ENCODE data around the gene RYR2. TPM values are rescaled to one million over a fixed set of nuclear protein-coding genes. Genes with fewer than 3 reads are reported as not detected.

Gene RYR2
- polyA plus RNA-seq, 1 of the 3 experiments (the other 2 are of a cell fraction), result under 0.01 TPM

- CTCF ChIA-PET, result interaction anchor here (0.7 to 1.6 kb wide), 2 partner anchors 22 to 239 kb away, joined by 3 to 5 read pairs; partner anchors contain the start of gene RYR2
- H3K9me3 ChIP-seq, result 0 out of 2 replicates have a peak, but pooled peaks cover 9% of the 10 kb centered on the region
- 46% methylated on average over 2 of the region's 2 CpGs for WGBS (ENCODE audit: low lambda C conversion rate)
Measured at GRCh38 chr1:237281481-237281880, 239.5 kb downstream of the RYR2 start.

More at GRCh38 chr1:237281481-237281880, 239.5 kb downstream of the RYR2 start:
- no peaks in the 10 kb centered on the region for H3F3A ChIP-seq (replicated peaks; ENCODE audit: insufficient read depth)
- no peak for TF ChIP-seq EZH2phosphoT487 (IDR thresholded peaks at IDR 0.05; ENCODE audit: borderline replicate concordance, low read depth)
- no peak for TF ChIP-seq FOXM1 (IDR thresholded peaks at IDR 0.05; ENCODE audit: low read depth)
- no peak for TF ChIP-seq FOSL2 (IDR thresholded peaks at IDR 0.05; ENCODE audit: borderline replicate concordance, low read depth)
- no peak for TF ChIP-seq SIN3A (IDR thresholded peaks at IDR 0.05; ENCODE audit: borderline replicate concordance, low read depth, low read length)
- no peak for TF ChIP-seq FOXJ3 (CRISPR knock-in tag; IDR thresholded peaks at IDR 0.05)
- no peak for TF ChIP-seq PBX3 (IDR thresholded peaks at IDR 0.05)
- TF ChIP-seq JUND (IDR thresholded peaks at IDR 0.05), result no peak
- no peak for TF ChIP-seq GATA2 (CRISPR knock-in tag; IDR thresholded peaks at IDR 0.05)
- no peak for TF ChIP-seq RXRA (IDR thresholded peaks at IDR 0.05; ENCODE audit: borderline replicate concordance, low read depth)
- no peak for TF ChIP-seq MEF2A (IDR thresholded peaks at IDR 0.05; ENCODE audit: borderline replicate concordance, low read depth)
- no peak for TF ChIP-seq ZBTB33 (IDR thresholded peaks at IDR 0.05; ENCODE audit: borderline replicate concordance, low read depth)
- no peak for TF ChIP-seq RCOR1 (IDR thresholded peaks at IDR 0.05; ENCODE audit: low read length)
- no peak for TF ChIP-seq USF2 (IDR thresholded peaks at IDR 0.05; ENCODE audit: borderline replicate concordance, low read depth, low read length)
- no peak for TF ChIP-seq RFX5 (IDR thresholded peaks at IDR 0.05; ENCODE audit: low read length)
- no peak for TF ChIP-seq MAX (IDR thresholded peaks at IDR 0.05; ENCODE audit: low read depth)
- no peak for TF ChIP-seq USF1 (IDR thresholded peaks at IDR 0.05; ENCODE audit: borderline replicate concordance, low read depth)
- no peaks in the 10 kb centered on the region for H3K36me3 ChIP-seq (replicated peaks in 1 of 2; ENCODE audit: control insufficient read depth in 1 of 2, insufficient read depth in 2 of 2, low read length in 1 of 2)
- no peak overlapping the region for H3K4me2 ChIP-seq
- H4K20me1 ChIP-seq (ENCODE audit: insufficient read depth), result no peaks in the 10 kb centered on the region
- H3K4me3 ChIP-seq (ENCODE audit: low read depth in 2 of 2, low read length in 1 of 2), result no peak overlapping the region
- H3K4me1 ChIP-seq (ENCODE audit: control insufficient read depth in 1 of 2, insufficient read depth in 2 of 2, low read depth in 1 of 2, low read length in 1 of 2), result peaks cover 0 to 11% of the 10 kb centered on the region in 2 experiments; a peak in 2 of 4 replicates
- POLR2A ChIA-PET, result interaction anchor here (0.9 kb wide), 1 partner anchor 385 kb away, joined by 4 read pairs; no protein-coding TSS in a partner anchor
- no peaks in the 10 kb centered on the region for H3K9me2 ChIP-seq
- H2AFZ ChIP-seq (ENCODE audit: low read depth), result no peak overlapping the region
- no peak for DNase-seq
- no peak overlapping the region for H3K9ac ChIP-seq
- peak overlapping the region in 1 of 2 experiments; percentile 69; a peak in 2 of 4 replicates for H3K27ac ChIP-seq (ENCODE audit: low read depth in 2 of 2, low read length in 1 of 2)
- no peaks in the 10 kb centered on the region for H3K79me2 ChIP-seq (ENCODE audit: insufficient read depth)
- H3K27me3 ChIP-seq (ENCODE audit: insufficient read depth), result no peaks in the 10 kb centered on the region

Data from SK-N-SH (cell line).